IMR-90 (cell line): ENCODE results near the gene CSTB. TPM values are rescaled to one million over a fixed set of nuclear protein-coding genes. Genes with fewer than 3 reads are reported as not detected.
"Not testable (repeated sequence)": the region's sequence is repeated elsewhere in the genome, so short reads cannot be mapped to it uniquely, and the experiment has no call there.

Source experiments
- ATAC-seq: fragments of 200-7000 bp; cut with Tn5 transposase; 2 replicates; pipeline ENCODE4 v1.9.1; 2020; ENCODE audit warnings: low read depth, mild to moderate bottlenecking, moderate library complexity
- BruUV-seq: library from RNA; stranded (reverse); fragments of 400-500 nt; replicated peaks from 2 replicates; lab custom pipeline; 2021; lab: Mats Ljungman, UMichigan
- CTCF ChIA-PET: fragments of 300-600 bp; formaldehyde crosslinking; extraction: SDS; loops from one replicate; lab custom pipeline; 2021; ENCODE audit warnings: antibody characterized with exemption; lab: Yijun Ruan, JAX
- POLR2A ChIA-PET: fragments of 300-600 bp; sonication (Branson Sonifier 250); formaldehyde crosslinking; loops from one replicate; lab custom pipeline; 2022; ENCODE audit warnings: antibody characterized with exemption; ENCODE audit not compliant: unreplicated experiment; lab: Charles Lee
- DNase-seq: peaks from one replicate; pipeline ENCODE4 v3.0.0; 2013
- H2AFZ ChIP-seq: replicated peaks from 2 replicates; pipeline ENCODE3; 2013; ENCODE audit warnings: low read length, mild to moderate bottlenecking; ENCODE audit not compliant: poor library complexity
- H2AK5ac ChIP-seq: 2 replicates; pipeline ENCODE4 v1.6.1; 2013; ENCODE audit warnings: low read depth, low read length, inconsistent platforms
- H2AK9ac ChIP-seq: replicated peaks from 2 replicates; pipeline ENCODE3; 2013; ENCODE audit warnings: mild to moderate bottlenecking, low read depth, low read length, moderate library complexity; ENCODE audit not compliant: poor library complexity
- H2BK120ac ChIP-seq: 2 replicates; pipeline ENCODE4 v1.6.1; 2013; ENCODE audit warnings: low read depth, low read length, inconsistent platforms
- H2BK15ac ChIP-seq: 3 replicates; pipeline ENCODE4 v1.6.1; 2013; ENCODE audit warnings: low read depth, low read length, inconsistent platforms
- H2BK20ac ChIP-seq: 2 replicates; pipeline ENCODE4 v1.6.1; 2013; ENCODE audit warnings: low read depth, mild to moderate bottlenecking, inconsistent platforms, low read length, moderate library complexity
- H2BK5ac ChIP-seq: 2 replicates; pipeline ENCODE4 v1.6.1; 2013; ENCODE audit warnings: mild to moderate bottlenecking, low read depth, low read length, inconsistent platforms; ENCODE audit not compliant: poor library complexity, severe bottlenecking
- H3K14ac ChIP-seq: replicated peaks from 2 replicates; pipeline ENCODE4 v1.6.1; 2013; ENCODE audit warnings: low read depth, low read length, inconsistent platforms
- H3K18ac ChIP-seq: 2 replicates; pipeline ENCODE4 v1.6.1; 2013; ENCODE audit warnings: low read depth, low read length, control low read depth
- H3K23ac ChIP-seq: 2 replicates; pipeline ENCODE4 v1.6.1; 2013; ENCODE audit warnings: low read depth, low read length, inconsistent platforms
- H3K27ac ChIP-seq: 2 replicates; pipeline ENCODE4 v1.5.1; 2013; ENCODE audit warnings: mild to moderate bottlenecking, control low read depth, low read length; ENCODE audit not compliant: insufficient read depth
- H3K27me3 ChIP-seq: 2 replicates; pipeline ENCODE4 v1.6.1; 2013; ENCODE audit warnings: low read length; ENCODE audit not compliant: control insufficient read depth, insufficient read depth
- H3K36me3 ChIP-seq: 2 replicates; pipeline ENCODE4 v1.6.1; 2013; ENCODE audit warnings: low read length, mixed read lengths; ENCODE audit not compliant: control insufficient read depth, insufficient read depth
- H3K4ac ChIP-seq: 2 replicates; pipeline ENCODE4 v1.6.1; 2013; ENCODE audit warnings: low read depth, low read length, inconsistent platforms
- H3K4me1 ChIP-seq: 2 replicates; pipeline ENCODE4 v1.6.1; 2013; ENCODE audit warnings: low read length, mixed read lengths; ENCODE audit not compliant: control insufficient read depth, insufficient read depth
- H3K4me2 ChIP-seq: 2 replicates; pipeline ENCODE4 v1.6.1; 2013; ENCODE audit warnings: low read depth, mild to moderate bottlenecking, control low read depth, low read length, moderate library complexity
- H3K4me3 ChIP-seq: 2 replicates; pipeline ENCODE4 v1.5.1; 2013; ENCODE audit warnings: low read depth, mild to moderate bottlenecking, control low read depth, low read length, moderate library complexity; ENCODE audit not compliant: insufficient read depth
- H3K56ac ChIP-seq: 2 replicates; pipeline ENCODE4 v1.6.1; 2013; ENCODE audit warnings: low read length, inconsistent platforms; ENCODE audit not compliant: insufficient read depth; ENCODE audit errors: extremely low read depth
- H3K79me1 ChIP-seq, 2 experiments: 2 replicates each; pipeline ENCODE4 v1.6.1; 2013; ENCODE audit warnings: low read length in 2 of 2, inconsistent platforms in 1 of 2, low read depth in 1 of 2
- H3K9ac ChIP-seq: 2 replicates; pipeline ENCODE4 v1.6.1; 2013; ENCODE audit warnings: low read depth, low read length, control low read depth
- H3K9me1 ChIP-seq: 2 replicates; pipeline ENCODE4 v1.6.1; 2013; ENCODE audit warnings: low read length, inconsistent platforms; ENCODE audit not compliant: insufficient read depth
- H3K9me3 ChIP-seq: 2 replicates; pipeline ENCODE4 v1.6.1; 2013; ENCODE audit warnings: low read length; ENCODE audit not compliant: control insufficient read depth, insufficient read depth
- H4K20me1 ChIP-seq: 2 replicates; pipeline ENCODE4 v1.6.1; 2013; ENCODE audit warnings: low read length, inconsistent platforms; ENCODE audit not compliant: insufficient read depth
- H4K5ac ChIP-seq: 2 replicates; pipeline ENCODE4 v1.6.1; 2013; ENCODE audit warnings: mild to moderate bottlenecking, low read depth, low read length, control low read depth
- H4K8ac ChIP-seq, 2 experiments: 2 replicates each; pipeline ENCODE4 v1.6.1; 2013; ENCODE audit warnings: low read depth in 2 of 2, low read length in 2 of 2, control low read depth in 1 of 2, inconsistent platforms in 1 of 2
- H4K91ac ChIP-seq: 2 replicates; pipeline ENCODE4 v1.6.1; 2013; ENCODE audit warnings: low read depth, low read length, inconsistent platforms; ENCODE audit not compliant: insufficient read depth
- WGBS, 2 experiments: methylation state at CpG; one replicate each; pipeline versions ENCODE4 v1.1.5 to v1.1.7; 2013; ENCODE audit warnings: missing lambda C conversion rate in 2 of 2; ENCODE audit not compliant: insufficient read length in 1 of 2; ENCODE audit errors: extremely low coverage in 2 of 2; 5-methylcytosine and 5-hydroxymethylcytosine counted together
- dilution Hi-C: fragments of 300-500 bp; cut with HindIII; formaldehyde crosslinking; loops from one replicate; pipeline ENCODE4 v1.14.3; 2018; ENCODE audit warnings: low sequenced_read_pairs; ENCODE audit not compliant: unreplicated experiment
- in situ Hi-C: fragments of 300-500 bp; cut with MboI; formaldehyde crosslinking; loops from 3 replicates; pipeline ENCODE4 v1.14.3; 2019; ENCODE audit warnings: low sequenced_read_pairs, inconsistent platforms, mixed read lengths
- intact Hi-C: fragments of 100-400 bp; cut with micrococcal nuclease; formaldehyde crosslinking; loops from 2 replicates; pipeline ENCODE4 v1.10.0; 2022
- polyA plus RNA-seq, 3 experiments: library from polyadenylated mRNA; depleted of rRNA; stranded (reverse); fragments of >200 nt; gene quantifications; 2 replicates each; pipeline ENCODE4 v1.2.3, GENCODE V29; 2012; ENCODE audit warnings: low replicate concordance in 1 of 3
- total RNA-seq: library from RNA; depleted of rRNA; stranded (reverse); fragments of >200 nt; gene quantifications from 2 replicates; pipeline ENCODE4 v1.2.3, GENCODE V29; 2012

Gene CSTB
- total and polyA plus RNA-seq, 2 of the 4 experiments (the other 2 are of a cell fraction): 6.1 to 71.7 TPM

- CTCF ChIA-PET, BruUV-seq, dilution Hi-C loops: not testable (repeated sequence)
These were observed 46.6 kb upstream of the CSTB start for GRCh38 chr21:43822741-43823140.

GRCh38 chr21:43822166-43822565 lies 46.1 kb upstream of the CSTB start:
- H2BK120ac ChIP-seq, H3K27ac ChIP-seq, H2BK15ac ChIP-seq, H3K4me1 ChIP-seq, H3K4me3 ChIP-seq, H3K56ac ChIP-seq, H2AK9ac ChIP-seq, H3K36me3 ChIP-seq, H2BK20ac ChIP-seq, intact Hi-C loops, H3K23ac ChIP-seq, H3K79me1 ChIP-seq, ATAC-seq, DNase-seq, H3K9ac ChIP-seq, H4K20me1 ChIP-seq, POLR2A ChIA-PET, in situ Hi-C loops, H3K4ac ChIP-seq, H3K4me2 ChIP-seq, dilution Hi-C loops, H2AFZ ChIP-seq, H3K9me3 ChIP-seq, CTCF ChIA-PET, H4K5ac ChIP-seq, H3K27me3 ChIP-seq, H2BK5ac ChIP-seq, H4K8ac ChIP-seq, H3K14ac ChIP-seq, H2AK5ac ChIP-seq, H3K18ac ChIP-seq, H4K91ac ChIP-seq, BruUV-seq, H3K9me1 ChIP-seq: not testable (repeated sequence)
- no CpG with 5 or more reads among the region's 25 CpGs for WGBS, 2 experiments

More at GRCh38 chr21:43822741-43823140, 46.6 kb upstream of the CSTB start:
- no CpG with 5 or more reads among the region's 5 CpGs for WGBS, 2 experiments
- H3K36me3 ChIP-seq, H3K27ac ChIP-seq, H3K14ac ChIP-seq, H3K56ac ChIP-seq, in situ Hi-C loops, H3K4ac ChIP-seq, H4K91ac ChIP-seq, H2AFZ ChIP-seq, H2BK5ac ChIP-seq, H4K8ac ChIP-seq, H3K79me1 ChIP-seq, H4K20me1 ChIP-seq, H3K9me1 ChIP-seq, intact Hi-C loops, H2AK5ac ChIP-seq, POLR2A ChIA-PET, H3K18ac ChIP-seq, H3K4me2 ChIP-seq, H3K27me3 ChIP-seq, H3K4me3 ChIP-seq, H3K9ac ChIP-seq, H2BK15ac ChIP-seq, H2BK20ac ChIP-seq, H3K4me1 ChIP-seq, H3K9me3 ChIP-seq, H3K23ac ChIP-seq, DNase-seq, H2AK9ac ChIP-seq, H4K5ac ChIP-seq, H2BK120ac ChIP-seq, ATAC-seq: not testable (repeated sequence)
